ENCODE data around the gene SSH2. TPM values are rescaled to one million over a fixed set of nuclear protein-coding genes. Genes with fewer than 3 reads are reported as not detected.

SSH2 gene
- total and polyA plus RNA-seq, 2 of the 13 experiments (the other 11 are each of a cell fraction or from before 2014, with no cell fraction given) = 6.0 to 6.4 TPM

DNA sequence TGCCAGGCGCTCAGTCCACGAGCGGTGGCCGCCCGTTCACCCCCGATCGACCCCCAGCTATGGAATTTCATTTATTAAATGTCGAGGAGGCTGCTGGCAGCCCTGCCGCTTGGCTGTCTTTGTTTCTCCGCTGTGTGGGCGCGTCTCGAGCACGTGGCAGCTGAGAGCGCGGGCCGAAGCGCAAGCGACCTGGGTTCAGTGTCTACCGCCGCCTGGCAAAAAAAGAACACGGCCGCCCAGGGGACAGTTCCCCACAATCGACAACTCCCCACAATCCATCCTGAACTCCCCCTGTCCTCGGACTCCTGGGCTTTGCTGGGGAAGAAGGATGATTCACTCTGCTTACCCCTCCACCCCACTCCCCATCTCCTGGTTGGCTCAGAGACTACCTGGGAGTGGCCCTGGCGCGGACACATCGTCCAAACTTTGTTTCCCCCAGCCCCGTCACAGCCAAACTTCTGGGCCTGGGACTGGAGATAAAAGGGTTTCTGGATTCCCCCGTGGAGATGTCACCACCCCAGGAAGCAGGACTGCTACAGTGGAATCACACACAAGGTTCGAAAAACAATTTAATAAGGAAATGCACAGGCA, 338.8 kb downstream of the SSH2 start (continued):
- TF ChIP-seq SKIL (CRISPR knock-in tag; IDR thresholded peaks at IDR 0.05; ENCODE audit: borderline replicate concordance) (no peak), ZBTB42 (CRISPR knock-in tag; IDR thresholded peaks at IDR 0.05) (no peak), ZNF616 (CRISPR knock-in tag; IDR thresholded peaks at IDR 0.05; ENCODE audit: low read depth) (no peak), LCORL (IDR thresholded peaks at IDR 0.05) (no peak), LCORL (CRISPR knock-in tag; IDR thresholded peaks at IDR 0.05) (peak; percentile 25; the same call in 1 of the 2 replicates), SAFB2 (CRISPR knock-in tag; IDR thresholded peaks at IDR 0.05; ENCODE audit: borderline replicate concordance, low read depth) (no peak), ZNF124 (CRISPR knock-in tag; IDR thresholded peaks at IDR 0.05) (0 out of 2 replicates have a peak, but pooled peaks have one; percentile 43), RBAK (CRISPR knock-in tag; IDR thresholded peaks at IDR 0.05) (peak; percentile 4; the same call in 1 of the 2 replicates), POLR2A (IDR thresholded peaks at IDR 0.05; ENCODE audit: insufficient read depth in 1 of 2, low read depth in 2 of 2, low read length in 2 of 2) (0 out of 4 replicates have a peak, but pooled peaks of 1 of the 2 experiments have one; percentile 9), DMAP1 (CRISPR knock-in tag; IDR thresholded peaks at IDR 0.05) (peak; percentile 77), KDM5B (CRISPR knock-in tag; IDR thresholded peaks at IDR 0.05; ENCODE audit: borderline replicate concordance) (peak; percentile 27; the same call in 1 of the 2 replicates), REXO4 (CRISPR knock-in tag; IDR thresholded peaks at IDR 0.05; ENCODE audit: borderline replicate concordance) (no peak), ZNF619 (CRISPR knock-in tag; IDR thresholded peaks at IDR 0.05) (no peak), ARNT2 (CRISPR knock-in tag; IDR thresholded peaks at IDR 0.05; ENCODE audit: low read depth) (no peak), ZNF329 (CRISPR knock-in tag; IDR thresholded peaks at IDR 0.05; ENCODE audit: low read depth) (no peak), ZKSCAN1 (IDR thresholded peaks at IDR 0.05; ENCODE audit: low read length) (no peak), ZNF12 (CRISPR knock-in tag; IDR thresholded peaks at IDR 0.05) (no peak), ZNF816 (CRISPR knock-in tag; IDR thresholded peaks at IDR 0.05; ENCODE audit: borderline replicate concordance) (peak; percentile 19; the same call in 1 of the 2 replicates), BCL6 (CRISPR knock-in tag; IDR thresholded peaks at IDR 0.05) (0 out of 2 replicates have a peak, but pooled peaks have one; percentile 15), ZNF225 (CRISPR knock-in tag; IDR thresholded peaks at IDR 0.05) (no peak), MIXL1 (CRISPR knock-in tag; IDR thresholded peaks at IDR 0.05) (no peak), KAT2B (IDR thresholded peaks at IDR 0.05; ENCODE audit: borderline replicate concordance, low read depth, low read length) (no peak), U2AF1 (optimal IDR thresholded peaks at IDR 0.05; ENCODE audit: low read depth, low read length) (peak; percentile 19), ZNF224 (CRISPR knock-in tag; IDR thresholded peaks at IDR 0.05) (no peak), ARID3A (IDR thresholded peaks at IDR 0.05; ENCODE audit: low read depth, low read length) (no peak)
- TF ChIP-seq, protein P1, sequence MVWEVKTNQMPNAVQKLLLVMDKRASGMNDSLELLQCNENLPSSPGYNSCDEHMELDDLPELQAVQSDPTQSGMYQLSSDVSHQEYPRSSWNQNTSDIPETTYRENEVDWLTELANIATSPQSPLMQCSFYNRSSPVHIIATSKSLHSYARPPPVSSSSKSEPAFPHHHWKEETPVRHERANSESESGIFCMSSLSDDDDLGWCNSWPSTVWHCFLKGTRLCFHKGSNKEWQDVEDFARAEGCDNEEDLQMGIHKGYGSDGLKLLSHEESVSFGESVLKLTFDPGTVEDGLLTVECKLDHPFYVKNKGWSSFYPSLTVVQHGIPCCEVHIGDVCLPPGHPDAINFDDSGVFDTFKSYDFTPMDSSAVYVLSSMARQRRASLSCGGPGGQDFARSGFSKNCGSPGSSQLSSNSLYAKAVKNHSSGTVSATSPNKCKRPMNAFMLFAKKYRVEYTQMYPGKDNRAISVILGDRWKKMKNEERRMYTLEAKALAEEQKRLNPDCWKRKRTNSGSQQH (CRISPR knock-in tag; IDR thresholded peaks at IDR 0.05; ENCODE audit: low read depth) = peak; percentile 22; the same call in 1 of the 2 replicates
- TF ChIP-seq, protein P2, sequence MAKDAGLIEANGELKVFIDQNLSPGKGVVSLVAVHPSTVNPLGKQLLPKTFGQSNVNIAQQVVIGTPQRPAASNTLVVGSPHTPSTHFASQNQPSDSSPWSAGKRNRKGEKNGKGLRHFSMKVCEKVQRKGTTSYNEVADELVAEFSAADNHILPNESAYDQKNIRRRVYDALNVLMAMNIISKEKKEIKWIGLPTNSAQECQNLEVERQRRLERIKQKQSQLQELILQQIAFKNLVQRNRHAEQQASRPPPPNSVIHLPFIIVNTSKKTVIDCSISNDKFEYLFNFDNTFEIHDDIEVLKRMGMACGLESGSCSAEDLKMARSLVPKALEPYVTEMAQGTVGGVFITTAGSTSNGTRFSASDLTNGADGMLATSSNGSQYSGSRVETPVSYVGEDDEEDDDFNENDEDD (CRISPR knock-in tag; IDR thresholded peaks at IDR 0.05; ENCODE audit: borderline replicate concordance) = peak; percentile 87

Measured in HepG2 (cell line).